GM12874 (cell line): ENCODE results near the gene GOLGB1.

ENCODE experiments used
- CTCF ChIP-seq: IDR thresholded peaks from 2 replicates; pipeline ENCODE4 v1.5.1; 2011; ENCODE audit warnings: low read depth, mild to moderate bottlenecking, control low read depth, low read length, moderate library complexity; ENCODE audit not compliant: insufficient read depth

Gene GOLGB1

DNA sequence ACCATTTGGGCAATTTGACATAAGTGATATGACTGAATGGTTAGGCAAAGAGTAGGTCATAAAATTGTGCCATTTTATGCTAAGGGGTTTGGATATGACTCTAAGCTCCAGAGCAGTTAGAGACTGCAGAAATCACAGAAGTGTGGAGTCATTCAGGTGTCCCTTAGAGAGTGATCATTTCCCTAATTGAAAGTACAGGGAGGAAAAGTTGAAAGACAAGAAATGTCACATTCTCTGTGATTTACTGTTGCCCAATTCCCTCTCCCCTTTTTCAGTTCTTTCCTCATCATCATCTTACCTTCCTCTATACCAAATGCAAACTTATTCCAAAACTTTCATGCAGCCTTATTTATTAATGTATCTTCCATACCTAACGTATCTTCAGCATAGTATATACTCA, 2.7 kb upstream of the GOLGB1 start:
- TF ChIP-seq CTCF: no peak

DNA sequence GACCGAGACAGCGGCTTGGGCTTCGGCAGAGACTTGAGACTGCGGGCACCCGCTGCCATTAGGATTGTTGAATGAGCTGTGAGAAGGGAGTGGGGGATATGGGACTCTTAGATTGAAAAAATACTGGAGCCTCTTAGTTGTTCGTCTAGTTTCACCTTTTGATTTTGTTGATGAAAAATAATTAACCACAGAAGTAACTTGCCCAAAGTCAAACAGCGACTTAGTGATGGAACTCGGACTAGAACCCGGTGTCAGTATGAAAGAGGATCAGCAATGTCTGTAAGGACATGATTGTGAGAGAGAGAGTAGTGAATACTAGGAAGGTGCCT, 510 bp upstream of the GOLGB1 start:
- no peak for TF ChIP-seq CTCF

DNA sequence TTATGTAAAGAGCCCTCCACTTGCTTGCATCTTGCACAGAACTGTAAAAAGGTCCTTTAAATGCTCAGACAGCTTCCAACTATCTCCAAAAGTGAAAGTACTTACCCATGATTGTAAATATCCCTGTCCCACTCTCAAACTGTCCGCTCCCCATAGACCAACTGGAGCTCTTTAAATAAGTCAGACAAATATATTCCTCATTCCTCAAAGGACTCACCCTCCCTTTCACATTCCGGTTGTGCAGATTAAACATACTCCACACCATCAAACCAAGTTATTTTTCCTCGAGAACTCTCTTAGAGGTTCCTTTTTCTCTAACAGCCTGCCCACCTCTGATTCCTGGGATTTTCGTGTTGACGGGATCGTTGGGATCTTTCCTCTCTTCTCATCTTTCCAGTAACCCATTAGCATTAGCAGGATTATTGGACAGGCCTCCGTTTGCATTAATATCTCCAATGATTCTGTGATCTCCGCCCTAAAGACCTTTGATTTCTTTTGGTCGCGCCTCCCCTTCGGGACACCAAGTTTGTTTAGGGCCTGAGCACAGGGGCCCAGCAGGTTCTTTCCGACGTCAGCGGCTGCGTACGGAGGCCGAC, 763 bp downstream of the GOLGB1 start:
- no peak for TF ChIP-seq CTCF

- no peak for TF ChIP-seq CTCF
Observed at GRCh38 chr3:121747976-121748375, 1.6 kb downstream of the GOLGB1 start.

DNA sequence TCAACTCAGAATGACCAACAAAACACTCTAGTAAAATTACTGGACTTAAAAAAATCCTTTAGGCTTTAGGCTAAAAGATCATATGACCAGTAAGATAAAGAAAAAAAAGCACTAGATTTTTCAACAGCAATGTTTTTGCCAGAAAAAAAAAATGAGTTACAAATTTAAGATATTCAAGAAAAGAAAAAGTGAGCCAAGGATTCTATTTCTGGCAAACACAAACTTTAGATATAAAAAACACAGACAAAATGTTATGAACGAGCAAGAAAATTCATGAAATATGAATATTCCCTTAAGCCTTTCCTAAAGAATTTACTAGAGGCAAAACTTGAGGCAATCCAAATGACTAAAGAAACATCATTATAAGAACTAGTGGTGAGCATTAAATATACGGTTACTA, 8.6 kb downstream of the GOLGB1 start:
- no peak for TF ChIP-seq CTCF

GRCh38 chr3:121739902-121740301, 9.6 kb downstream of the GOLGB1 start:
- TF ChIP-seq CTCF: no peak

- no peak for TF ChIP-seq CTCF
Observed at GRCh38 chr3:121737644-121738043, 11.9 kb downstream of the GOLGB1 start.

DNA sequence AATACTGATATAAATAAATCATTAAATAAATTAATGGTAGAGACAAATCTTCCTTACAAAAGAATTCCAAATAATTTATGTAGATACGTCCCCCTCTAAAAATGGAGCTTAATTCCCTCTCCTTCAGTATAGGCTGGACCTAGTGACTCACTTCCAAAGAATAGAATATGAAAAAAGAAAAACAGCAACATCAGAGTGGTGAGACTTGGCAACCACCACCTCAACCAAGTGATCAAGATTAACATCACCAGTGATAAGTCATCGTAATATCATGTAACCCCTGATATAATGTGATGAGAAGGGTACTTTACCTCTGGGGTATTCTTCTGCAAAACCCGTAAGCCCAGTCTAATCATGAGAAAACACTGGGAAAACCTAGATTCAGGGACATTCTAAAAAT, 13.4 kb downstream of the GOLGB1 start:
- TF ChIP-seq CTCF: no peak
